Fibroblast of villous mesenchyme (primary cell): ENCODE data around the gene LHFPL3. TPM values are rescaled to one million over a fixed set of nuclear protein-coding genes. Genes with fewer than 3 reads are reported as not detected.

ENCODE experiments used
- DNase-seq: peaks from one replicate; pipeline ENCODE4 v3.0.0-alpha.2; 2010; ENCODE audit warnings: low read depth
- H3K4me3 ChIP-seq: 2 replicates; pipeline ENCODE4 v1.5.1; 2011; ENCODE audit warnings: low read depth, mild to moderate bottlenecking, low read length
- total RNA-seq: library from RNA; depleted of rRNA; stranded (reverse); fragments of >200 nt; gene quantifications from 2 replicates; pipeline ENCODE4 v1.2.3, GENCODE V29; 2012
- TF ChIP-seq, protein P1 (sequence below): IDR thresholded peaks from 2 replicates; pipeline ENCODE4 v1.5.1; 2012; ENCODE audit warnings: low read depth, mild to moderate bottlenecking, low read length; ENCODE audit not compliant: insufficient read depth

LHFPL3 gene
- total RNA-seq, 1 donor: not detected

DNA sequence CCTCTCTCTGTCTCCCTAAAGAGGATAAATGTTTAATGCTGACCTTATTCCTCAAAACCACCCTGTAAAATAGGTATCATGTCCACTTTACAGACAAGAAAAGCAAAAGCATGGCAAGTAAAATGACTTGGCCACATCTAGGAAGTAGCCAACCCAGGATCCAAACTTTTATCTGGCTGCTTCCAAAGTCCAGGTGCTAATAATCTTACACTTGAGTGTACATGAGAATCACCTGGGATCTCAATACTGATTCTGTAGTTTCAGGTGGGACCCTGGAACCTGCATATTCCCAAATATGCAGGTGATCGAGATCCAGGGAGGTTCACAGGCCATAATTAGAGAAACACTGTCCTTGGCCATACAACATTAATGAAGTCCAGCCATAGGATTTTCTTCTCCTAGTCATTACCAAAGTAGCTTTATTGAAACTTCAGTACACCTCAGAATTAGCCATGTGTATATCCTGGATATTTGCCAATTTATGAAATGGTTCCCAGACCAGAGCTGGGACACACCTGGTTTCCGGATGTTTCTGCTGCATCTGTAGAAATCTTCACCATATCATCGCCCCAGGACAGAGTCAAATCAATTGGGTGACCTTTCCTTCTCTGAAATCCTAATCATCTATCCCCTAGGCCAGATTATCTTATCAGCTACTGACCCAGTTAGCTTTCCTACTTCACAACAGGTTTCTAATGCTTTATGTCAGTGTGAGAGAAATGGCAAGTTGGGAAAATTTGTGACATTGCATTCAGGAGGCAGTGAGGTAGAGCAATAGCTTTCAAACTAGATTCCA, 566.5 kb downstream of the LHFPL3 start:
- no peak for DNase-seq
- no peak overlapping the region for H3K4me3 ChIP-seq
- TF ChIP-seq, protein P1, sequence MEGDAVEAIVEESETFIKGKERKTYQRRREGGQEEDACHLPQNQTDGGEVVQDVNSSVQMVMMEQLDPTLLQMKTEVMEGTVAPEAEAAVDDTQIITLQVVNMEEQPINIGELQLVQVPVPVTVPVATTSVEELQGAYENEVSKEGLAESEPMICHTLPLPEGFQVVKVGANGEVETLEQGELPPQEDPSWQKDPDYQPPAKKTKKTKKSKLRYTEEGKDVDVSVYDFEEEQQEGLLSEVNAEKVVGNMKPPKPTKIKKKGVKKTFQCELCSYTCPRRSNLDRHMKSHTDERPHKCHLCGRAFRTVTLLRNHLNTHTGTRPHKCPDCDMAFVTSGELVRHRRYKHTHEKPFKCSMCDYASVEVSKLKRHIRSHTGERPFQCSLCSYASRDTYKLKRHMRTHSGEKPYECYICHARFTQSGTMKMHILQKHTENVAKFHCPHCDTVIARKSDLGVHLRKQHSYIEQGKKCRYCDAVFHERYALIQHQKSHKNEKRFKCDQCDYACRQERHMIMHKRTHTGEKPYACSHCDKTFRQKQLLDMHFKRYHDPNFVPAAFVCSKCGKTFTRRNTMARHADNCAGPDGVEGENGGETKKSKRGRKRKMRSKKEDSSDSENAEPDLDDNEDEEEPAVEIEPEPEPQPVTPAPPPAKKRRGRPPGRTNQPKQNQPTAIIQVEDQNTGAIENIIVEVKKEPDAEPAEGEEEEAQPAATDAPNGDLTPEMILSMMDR: no peak

DNA sequence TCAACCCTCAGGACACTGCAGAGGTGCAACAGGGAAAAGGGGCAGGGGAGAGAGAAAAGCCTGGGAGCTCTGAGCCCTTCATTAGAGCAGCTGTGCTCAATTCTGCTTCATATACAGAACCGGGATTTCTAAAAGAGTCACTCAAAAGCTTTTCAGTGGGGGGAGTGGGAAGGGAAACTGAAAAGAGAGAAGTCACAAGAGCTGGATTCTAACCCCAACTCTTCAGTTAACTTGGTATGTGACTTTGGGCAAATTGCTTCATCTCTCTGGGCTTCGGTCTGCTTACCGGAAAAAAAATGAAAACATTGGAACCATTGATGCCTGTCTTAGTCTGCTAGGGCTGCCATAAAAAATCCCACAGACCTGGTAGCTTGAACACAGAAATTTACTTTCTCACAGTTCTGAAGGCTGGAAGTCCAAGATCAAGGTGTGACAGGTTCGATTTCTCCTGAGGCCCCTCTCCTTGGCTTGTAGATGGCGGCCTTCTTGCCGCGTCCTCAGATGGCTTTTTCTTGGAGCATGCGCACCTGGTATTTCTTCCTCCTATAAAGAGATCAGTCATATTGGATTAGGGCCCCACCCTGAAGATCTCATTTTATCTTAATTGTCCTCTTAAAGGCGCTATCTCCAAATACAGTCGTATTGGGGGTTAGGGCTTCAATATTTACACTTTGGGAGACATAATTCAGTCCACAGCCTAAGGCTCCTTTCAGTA, 567.3 kb downstream of the LHFPL3 start:
- TF ChIP-seq, protein P1: no peak
- no peak overlapping the region for H3K4me3 ChIP-seq
- DNase-seq: no peak

DNA sequence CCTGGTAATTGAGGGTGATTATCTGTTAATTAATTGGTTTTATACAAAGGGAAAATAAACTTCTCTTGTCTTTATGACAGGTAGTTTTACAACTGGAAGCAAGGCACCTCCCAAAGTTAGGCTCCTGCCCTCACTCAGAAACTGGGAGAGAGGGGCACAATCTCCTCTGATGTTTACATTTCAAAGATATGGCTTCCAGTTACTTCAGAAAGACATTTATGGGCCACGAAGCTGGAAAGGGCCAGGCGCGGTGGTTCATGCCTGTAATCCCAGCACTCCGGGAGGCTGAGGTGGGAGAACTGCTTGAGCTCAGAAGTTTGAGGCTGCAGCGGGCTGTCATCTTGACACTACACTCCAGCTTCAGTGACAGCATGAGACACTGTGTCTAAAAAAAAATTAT, 570.0 kb downstream of the LHFPL3 start:
- TF ChIP-seq, protein P1: no peak
- H3K4me3 ChIP-seq: no peak overlapping the region
- no peak for DNase-seq

DNA sequence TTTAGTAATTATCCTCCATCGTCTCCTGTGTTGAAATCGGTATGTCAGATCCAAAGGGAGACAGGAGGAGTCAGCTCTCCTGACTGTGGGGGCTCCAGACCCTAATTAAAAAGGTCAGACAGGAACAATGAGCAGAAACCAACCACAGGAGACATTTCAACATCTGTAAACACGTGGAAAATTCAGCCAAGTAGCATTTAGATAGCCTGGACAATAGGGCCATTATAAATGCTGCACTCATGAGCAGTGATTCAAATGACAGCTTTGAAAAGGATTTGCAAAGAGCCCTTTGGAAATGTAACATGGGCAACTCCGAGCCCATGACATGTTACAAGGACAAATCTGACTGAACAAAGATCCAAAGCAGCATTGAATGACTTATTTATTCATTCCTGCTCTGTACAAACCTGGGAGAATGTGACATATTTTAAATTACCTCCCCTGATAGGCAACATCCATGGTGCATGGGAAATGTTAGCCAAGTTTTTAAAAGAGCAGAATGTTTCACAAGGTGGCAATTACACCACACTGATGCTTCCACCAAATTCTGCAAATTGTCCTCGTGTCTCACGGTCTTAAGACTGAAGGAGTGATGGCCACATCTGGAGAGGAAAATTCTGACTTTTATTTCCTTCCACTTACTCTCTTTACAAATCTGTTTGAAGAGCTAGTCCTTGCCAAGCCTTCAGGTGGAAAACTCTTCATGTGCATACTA, 572.3 kb downstream of the LHFPL3 start:
- no peak for DNase-seq
- TF ChIP-seq, protein P1: no peak
- H3K4me3 ChIP-seq: no peak overlapping the region

DNA sequence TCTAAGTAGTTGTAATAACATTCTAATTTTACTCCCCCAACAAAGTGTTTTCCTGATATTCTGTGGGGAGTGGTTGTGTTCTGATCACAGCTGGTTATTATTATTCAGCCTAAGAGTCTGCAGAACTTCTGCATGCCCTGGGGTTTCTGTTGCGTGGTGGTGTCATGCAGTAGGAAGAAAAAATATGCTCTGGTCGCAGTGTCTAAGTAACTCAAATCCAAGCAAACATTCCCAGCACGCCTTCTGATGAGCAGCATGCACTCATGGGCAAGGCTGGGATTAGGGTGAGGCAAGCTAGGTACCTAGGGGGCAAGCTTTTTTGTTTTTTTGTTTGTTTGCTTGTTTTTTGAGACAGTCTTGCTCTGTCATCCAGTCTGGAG, 572.8 kb downstream of the LHFPL3 start:
- no peak for DNase-seq
- TF ChIP-seq, protein P1: no peak
- H3K4me3 ChIP-seq: no peak overlapping the region

DNA sequence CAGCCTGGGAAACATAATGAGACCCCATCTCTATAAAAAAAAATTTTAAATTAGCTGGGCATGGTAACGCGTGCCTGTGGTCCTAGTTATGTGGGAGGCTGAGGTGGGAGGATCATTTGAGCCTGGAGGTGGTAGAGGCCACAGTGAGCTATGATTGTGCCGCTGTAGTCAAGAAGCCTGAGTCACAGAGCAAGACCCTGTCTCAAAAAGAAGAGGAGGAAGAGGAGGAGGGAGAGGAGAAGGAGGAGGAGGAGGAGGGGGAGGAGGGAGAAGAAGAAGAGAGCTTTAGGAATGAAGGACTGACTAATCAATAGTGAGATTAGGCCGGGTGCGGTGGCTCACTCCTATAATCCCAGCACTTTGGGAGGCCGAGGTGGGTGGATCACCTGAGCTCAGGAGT, 573.8 kb downstream of the LHFPL3 start:
- no peak overlapping the region for H3K4me3 ChIP-seq
- DNase-seq: no peak
- TF ChIP-seq, protein P1: no peak
